Neutrophil (primary cell): ENCODE measurements around the gene TYK2.
A peak's percentile ranks its signal among the peaks of the same experiment; 100 is the strongest.

Experiments
- H3K27ac ChIP-seq: fragments of 200-600 bp; sonication (generic); 2 replicates; pipeline ENCODE4 v1.5.1; 2016; ENCODE audit warnings: mild to moderate bottlenecking, moderate library complexity
- H3K27me3 ChIP-seq: fragments of 200-600 bp; sonication (generic); 2 replicates; pipeline ENCODE4 v1.6.0; 2016; ENCODE audit warnings: mild to moderate bottlenecking
- H3K36me3 ChIP-seq: fragments of 200-600 bp; sonication (generic); 2 replicates; pipeline ENCODE4 v1.5.1; 2017
- H3K4me1 ChIP-seq, 2 experiments: fragments of 200-600 bp in 1 of 2; sonication (generic) in 1 of 2; 1 replicate in 1 of 2; 2 replicates in 1 of 2; pipeline versions ENCODE4 v1.5.1 to v1.6.1; 2013 to 2016; ENCODE audit warnings: low read depth in 1 of 2, low read length in 1 of 2, mild to moderate bottlenecking in 1 of 2, moderate library complexity in 1 of 2; ENCODE audit not compliant: control insufficient read depth in 1 of 2, insufficient read depth in 1 of 2
- H3K4me3 ChIP-seq, 2 experiments: fragments of 200-600 bp in 1 of 2; sonication (generic) in 1 of 2; 1 replicate in 1 of 2; 2 replicates in 1 of 2; pipeline ENCODE4 v1.5.1; 2013 to 2016; ENCODE audit warnings: low read depth in 1 of 2, low read length in 1 of 2, mild to moderate bottlenecking in 1 of 2, moderate library complexity in 1 of 2
- H3K9me3 ChIP-seq: fragments of 200-600 bp; sonication (generic); 2 replicates; pipeline ENCODE4 v1.5.1; 2016
- TF ChIP-seq, protein P1 (sequence below): fragments of 200-600 bp; sonication (generic); IDR thresholded peaks from 2 replicates; pipeline ENCODE4 v1.5.1; 2016; ENCODE audit warnings: antibody characterized with exemption

The TYK2 gene

GRCh38 chr19:10321417-10321797 lies 59.0 kb downstream of the TYK2 start:
- H3K4me1 ChIP-seq: no peaks in the 10 kb centered on the region
- H3K27me3 ChIP-seq: no peaks in the 10 kb centered on the region
- H3K4me3 ChIP-seq: no peak overlapping the region
- no peak overlapping the region for H3K27ac ChIP-seq
- TF ChIP-seq, protein P1, sequence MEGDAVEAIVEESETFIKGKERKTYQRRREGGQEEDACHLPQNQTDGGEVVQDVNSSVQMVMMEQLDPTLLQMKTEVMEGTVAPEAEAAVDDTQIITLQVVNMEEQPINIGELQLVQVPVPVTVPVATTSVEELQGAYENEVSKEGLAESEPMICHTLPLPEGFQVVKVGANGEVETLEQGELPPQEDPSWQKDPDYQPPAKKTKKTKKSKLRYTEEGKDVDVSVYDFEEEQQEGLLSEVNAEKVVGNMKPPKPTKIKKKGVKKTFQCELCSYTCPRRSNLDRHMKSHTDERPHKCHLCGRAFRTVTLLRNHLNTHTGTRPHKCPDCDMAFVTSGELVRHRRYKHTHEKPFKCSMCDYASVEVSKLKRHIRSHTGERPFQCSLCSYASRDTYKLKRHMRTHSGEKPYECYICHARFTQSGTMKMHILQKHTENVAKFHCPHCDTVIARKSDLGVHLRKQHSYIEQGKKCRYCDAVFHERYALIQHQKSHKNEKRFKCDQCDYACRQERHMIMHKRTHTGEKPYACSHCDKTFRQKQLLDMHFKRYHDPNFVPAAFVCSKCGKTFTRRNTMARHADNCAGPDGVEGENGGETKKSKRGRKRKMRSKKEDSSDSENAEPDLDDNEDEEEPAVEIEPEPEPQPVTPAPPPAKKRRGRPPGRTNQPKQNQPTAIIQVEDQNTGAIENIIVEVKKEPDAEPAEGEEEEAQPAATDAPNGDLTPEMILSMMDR: no peak
- peaks cover 99% of the 10 kb centered on the region for H3K36me3 ChIP-seq
- no peaks in the 10 kb centered on the region for H3K9me3 ChIP-seq

DNA sequence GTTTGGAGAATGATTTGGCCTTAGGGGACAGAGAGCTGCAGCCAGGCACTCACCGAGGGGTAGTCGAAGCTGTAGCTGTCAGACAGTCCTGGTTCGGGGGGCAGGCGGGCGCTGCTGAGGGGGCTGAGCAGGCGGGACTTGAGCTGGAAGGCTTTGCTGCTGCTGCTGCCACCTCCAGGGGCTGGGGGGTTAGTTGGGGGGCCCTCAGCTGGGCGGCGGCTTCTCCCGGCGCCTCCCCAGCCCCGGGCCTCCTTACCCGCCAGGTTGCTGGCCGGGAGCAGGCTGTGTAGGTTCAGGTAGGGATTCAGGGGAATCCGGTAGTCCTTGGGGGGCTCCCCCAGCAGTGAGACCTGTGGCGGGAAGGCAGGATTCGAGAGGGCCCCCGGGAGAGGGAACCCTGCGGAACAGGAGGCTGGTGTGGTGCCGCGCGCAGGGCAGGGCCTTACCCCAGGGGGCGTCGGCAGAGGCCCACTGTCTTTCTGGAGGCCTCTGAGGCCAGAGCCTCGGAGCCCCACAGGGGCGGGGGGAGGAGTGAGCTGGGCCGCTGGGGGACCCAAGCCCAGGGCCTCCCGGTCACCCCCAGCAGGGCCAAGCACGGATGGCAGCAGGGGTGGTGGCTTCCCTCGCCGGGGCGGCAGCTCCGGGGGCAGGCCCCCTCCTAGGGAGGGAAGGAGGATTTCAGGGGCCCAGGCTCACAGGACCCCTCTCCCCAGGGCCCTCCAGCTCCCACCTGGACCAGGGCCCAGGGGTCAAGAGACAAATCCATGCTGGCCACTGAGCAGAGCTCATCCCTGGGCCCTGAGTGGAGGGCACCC lies 59.6 kb downstream of the TYK2 start:
- Histone ChIP-seq H3K36me3 (peaks cover 98% of the 10 kb centered on the region), H3K27ac (no peak overlapping the region), H3K4me1 (peaks cover 2 to 4% of the 10 kb centered on the region in 2 experiments), H3K9me3 (no peaks in the 10 kb centered on the region), H3K27me3 (no peaks in the 10 kb centered on the region), H3K4me3 (no peak overlapping the region)
- TF ChIP-seq, protein P1: no peak

GRCh38 chr19:10318807-10319682 lies 61.3 kb downstream of the TYK2 start:
- Histone ChIP-seq H3K4me1 (peaks cover 10 to 11% of the 10 kb centered on the region in 2 experiments), H3K27ac (no peak overlapping the region), H3K36me3 (peaks cover 82% of the 10 kb centered on the region), H3K4me3 (no peak overlapping the region), H3K9me3 (no peaks in the 10 kb centered on the region), H3K27me3 (peaks cover 8% of the 10 kb centered on the region)
- TF ChIP-seq, protein P1: no peak

- H3K9me3 ChIP-seq: no peaks in the 10 kb centered on the region
- H3K27me3 ChIP-seq: peaks cover 8% of the 10 kb centered on the region
- H3K27ac ChIP-seq: peak overlapping the region; percentile 52
- H3K36me3 ChIP-seq: peaks cover 71% of the 10 kb centered on the region
- no peak overlapping the region for H3K4me3 ChIP-seq
- H3K4me1 ChIP-seq: peaks cover 10 to 11% of the 10 kb centered on the region in 2 experiments
- TF ChIP-seq, protein P1: no peak
Measured at GRCh38 chr19:10317857-10318462, 62.4 kb downstream of the TYK2 start.

- Histone ChIP-seq H3K27ac (peak overlapping the region; percentile 52), H3K27me3 (peaks cover 8% of the 10 kb centered on the region), H3K4me3 (no peak overlapping the region), H3K36me3 (peaks cover 64% of the 10 kb centered on the region), H3K9me3 (no peaks in the 10 kb centered on the region), H3K4me1 (peaks cover 10 to 11% of the 10 kb centered on the region in 2 experiments)
- TF ChIP-seq, protein P1: no peak
Measured at GRCh38 chr19:10317045-10317856, 63.1 kb downstream of the TYK2 start.
